Thyroid gland (tissue), 4 donors: ENCODE measurements around the gene EHBP1L1. TPM values are rescaled to one million over a fixed set of nuclear protein-coding genes. Genes with fewer than 3 reads are reported as not detected.

Experiments
- DNase-seq, 2 donors: peaks; one replicate each; pipeline ENCODE4 v3.0.0-alpha.2; 2019
- H3K27ac ChIP-seq, 3 donors: fragments of 200-600 bp; sonication (generic); 1 replicate in 2 of 3; 2 replicates in 1 of 3; pipeline ENCODE4 v1.5.1; 2016 to 2019; ENCODE audit warnings: mild to moderate bottlenecking in 1 of 3, moderate library complexity in 1 of 3
- H3K27me3 ChIP-seq: fragments of 200-600 bp; sonication (generic); one replicate; pipeline ENCODE4 v1.5.1; 2019
- H3K36me3 ChIP-seq, 2 donors: fragments of 200-600 bp; sonication (generic); one replicate each; pipeline ENCODE4 v1.5.1; 2016 to 2019
- H3K4me1 ChIP-seq, 2 donors: fragments of 200-600 bp; sonication (generic); one replicate each; pipeline ENCODE4 v1.5.1; 2017 to 2019
- H3K4me3 ChIP-seq, 3 donors: fragments of 200-600 bp; sonication (generic); replicated peaks in 1 of 3; 1 replicate in 2 of 3; 2 replicates in 1 of 3; pipeline ENCODE4 v1.5.1; 2016; ENCODE audit warnings: mild to moderate bottlenecking in 1 of 3
- H3K9me3 ChIP-seq: fragments of 200-600 bp; sonication (generic); one replicate; pipeline ENCODE4 v1.5.1; 2017
- CTCF ChIP-seq, 6 experiments: fragments of 200-600 bp in 3 of 6; fragments of 450-650 bp in 3 of 6; sonication (generic) in 3 of 6; IDR thresholded peaks; one replicate each; pipeline ENCODE4 v1.5.1; 2016 to 2019; ENCODE audit warnings: antibody characterized with exemption in 6 of 6, mild to moderate bottlenecking in 2 of 6, inconsistent platforms in 1 of 6, moderate library complexity in 1 of 6
- POLR2A ChIP-seq, 2 donors: fragments of 450-650 bp; IDR thresholded peaks; one replicate each; pipeline ENCODE4 v1.6.1; 2017; ENCODE audit warnings: antibody characterized with exemption in 2 of 2, mild to moderate bottlenecking in 2 of 2, moderate library complexity in 1 of 2
- WGBS, 2 donors: methylation state at CpG; one replicate each; pipeline ENCODE4 v1.1.5; 2017; 5-methylcytosine and 5-hydroxymethylcytosine counted together
- intact Hi-C: fragments of 100-400 bp; cut with DNase I; formaldehyde crosslinking; loops from one replicate; pipeline ENCODE4 v1.15.1; 2023
- total RNA-seq, 4 donors: library from RNA; depleted of rRNA; stranded (reverse); fragments of >200 nt; gene quantifications; one replicate each; pipeline ENCODE4 v1.2.3, GENCODE V29; 2016

The EHBP1L1 gene
- total RNA-seq, 4 donors from 2014 or later, result 8.6 to 18.8 (median 12.0) TPM

GRCh38 chr11:65595131-65595530 lies 19.3 kb downstream of the EHBP1L1 start:
- no peak overlapping the region for H3K27ac ChIP-seq
- H3K27me3 ChIP-seq, result no peaks in the 10 kb centered on the region
- no peaks in the 10 kb centered on the region for H3K9me3 ChIP-seq
- peaks cover 0 to 4% of the 10 kb centered on the region in 2 donors for H3K4me1 ChIP-seq
- intact Hi-C loops, result loop anchor here (5.0 kb wide), 1 partner anchor 193 kb away; no protein-coding TSS in a partner anchor
- H3K4me3 ChIP-seq, result no peak overlapping the region
- TF ChIP-seq CTCF (IDR thresholded peaks at IDR 0.05), result no peak
- TF ChIP-seq POLR2A (IDR thresholded peaks at IDR 0.05), result no peak
- no peak for DNase-seq
- peaks cover 16 to 21% of the 10 kb centered on the region in 2 donors for H3K36me3 ChIP-seq
- WGBS, 2 donors, result 63% methylated on average over 2 of the region's 3 CpGs; no CpG with 5 or more reads in 1 of the 2 donors

- H3K4me1 ChIP-seq, result peaks cover 0 to 4% of the 10 kb centered on the region in 2 donors
- intact Hi-C loops, result loop anchor here (5.0 kb wide), 1 partner anchor 193 kb away; no protein-coding TSS in a partner anchor
- no peaks in the 10 kb centered on the region for H3K9me3 ChIP-seq
- TF ChIP-seq POLR2A (IDR thresholded peaks at IDR 0.05), result no peak
- TF ChIP-seq CTCF (IDR thresholded peaks at IDR 0.05), result no peak
- DNase-seq, result no peak
- H3K27me3 ChIP-seq, result no peaks in the 10 kb centered on the region
- H3K4me3 ChIP-seq, result no peak within 1 kb of the TSS
- peaks cover 16 to 21% of the 10 kb centered on the region in 2 donors for H3K36me3 ChIP-seq
- H3K27ac ChIP-seq, result no peak within 1 kb of the TSS
- WGBS, 2 donors, result 68 to 83% methylated on average over 8 to 9 of the region's 12 CpGs
Observed at GRCh38 chr11:65595543-65596281, 19.9 kb downstream of the EHBP1L1 start, which contains the start of gene KCNK7. Gene KCNK7 (minus strand): TSS chr11:65595800. CDS start chr11:65595772, 28 bp downstream.

- WGBS, 2 donors, result 84 to 91% methylated on average over 5 to 6 of the region's 6 CpGs
- H3K36me3 ChIP-seq, result peaks cover 16 to 21% of the 10 kb centered on the region in 2 donors
Observed at GRCh38 chr11:65596520-65596919, 20.7 kb downstream of the EHBP1L1 start.

GRCh38 chr11:65598258-65598699 lies 22.4 kb downstream of the EHBP1L1 start:
- DNase-seq, result no peak
- peaks cover 0 to 8% of the 10 kb centered on the region in 2 donors for H3K4me1 ChIP-seq
- H3K9me3 ChIP-seq, result no peaks in the 10 kb centered on the region
- H3K27me3 ChIP-seq, result no peaks in the 10 kb centered on the region
- TF ChIP-seq POLR2A (IDR thresholded peaks at IDR 0.05), result no peak
- TF ChIP-seq CTCF (IDR thresholded peaks at IDR 0.05), result no peak
- no peak overlapping the region for H3K27ac ChIP-seq
- H3K36me3 ChIP-seq, result peaks cover 19 to 22% of the 10 kb centered on the region in 2 donors
- intact Hi-C loops, result loop anchor here (5.0 kb wide), 1 partner anchor 196 kb away; no protein-coding TSS in a partner anchor
- no peak overlapping the region for H3K4me3 ChIP-seq
- 91 to 95% methylated on average over 15 to 16 of the region's 16 CpGs for WGBS, 2 donors

More at GRCh38 chr11:65596520-65596919, 20.7 kb downstream of the EHBP1L1 start:
- Histone ChIP-seq H3K4me3 (no peak overlapping the region), H3K27ac (no peak overlapping the region), H3K27me3 (no peaks in the 10 kb centered on the region), H3K9me3 (no peaks in the 10 kb centered on the region), H3K4me1 (peaks cover 4% of the 10 kb centered on the region in 2 donors)
- TF ChIP-seq CTCF (IDR thresholded peaks at IDR 0.05) (no peak), POLR2A (IDR thresholded peaks at IDR 0.05) (no peak)
- no peak for DNase-seq
- intact Hi-C loops, result loop anchor here (5.0 kb wide), 1 partner anchor 194 kb away; no protein-coding TSS in a partner anchor
